Peyer's patch (tissue), 4 donors: ENCODE results near the gene GUCY1A2.

Experiments used
- CTCF ChIP-seq, 6 experiments: fragments of 450-650 bp in 4 of 6; fragments of 200-600 bp in 2 of 6; sonication (generic) in 1 of 6; IDR thresholded peaks; one replicate each; pipeline ENCODE4 v1.5.1; 2017 to 2019; ENCODE audit warnings: antibody characterized with exemption in 6 of 6, mild to moderate bottlenecking in 3 of 6, moderate library complexity in 1 of 6
- POLR2A ChIP-seq, 2 donors: fragments of 450-650 bp; IDR thresholded peaks; one replicate each; pipeline ENCODE4 v1.5.1; 2017; ENCODE audit warnings: antibody characterized with exemption in 2 of 2, mild to moderate bottlenecking in 2 of 2, moderate library complexity in 2 of 2

- no peak for TF ChIP-seq CTCF (IDR thresholded peaks at IDR 0.05)
- TF ChIP-seq POLR2A (IDR thresholded peaks at IDR 0.05), result no peak
These were observed 19.1 kb downstream of the GUCY1A2 start for GRCh38 chr11:106999196-106999595.
